Left lobe of liver (tissue), 2 donors: Measurements from ENCODE around the gene PRR19. TPM values are rescaled to one million over a fixed set of nuclear protein-coding genes. Genes with fewer than 3 reads are reported as not detected.
A peak's percentile ranks its signal among the peaks of the same experiment; 100 is the strongest.

Experiments
- ATAC-seq: fragments of 200-7000 bp; cut with Tn5 transposase; one replicate; pipeline ENCODE4 v1.9.1; 2020; ENCODE audit warnings: mild to moderate bottlenecking, moderate library complexity
- DNase-seq: peaks from one replicate; pipeline ENCODE4 v3.0.0-alpha.2; 2020; ENCODE audit warnings: low spot score
- total RNA-seq: library from RNA; stranded (reverse); gene quantifications from one replicate; pipeline ENCODE4 v1.2.1, GENCODE V29; 2021
- donor health status: DM: no; HTN: no; CAD: no; lungs with moderate emphysema.
- donor health status: DM: no; HTN: yes; CAD: no.

PRR19 gene
- total RNA-seq, 1 donor from 2014 or later: 0.65 TPM

GRCh38 chr19:42292963-42293362, 9.0 kb upstream of the PRR19 start:
- no peak for DNase-seq
- ATAC-seq: no peak

GRCh38 chr19:42293540-42293939, 8.4 kb upstream of the PRR19 start:
- DNase-seq: no peak
- no peak for ATAC-seq

- DNase-seq (no peak), ATAC-seq (no peak)
Observed at GRCh38 chr19:42293948-42294347, 8.0 kb upstream of the PRR19 start.

DNA sequence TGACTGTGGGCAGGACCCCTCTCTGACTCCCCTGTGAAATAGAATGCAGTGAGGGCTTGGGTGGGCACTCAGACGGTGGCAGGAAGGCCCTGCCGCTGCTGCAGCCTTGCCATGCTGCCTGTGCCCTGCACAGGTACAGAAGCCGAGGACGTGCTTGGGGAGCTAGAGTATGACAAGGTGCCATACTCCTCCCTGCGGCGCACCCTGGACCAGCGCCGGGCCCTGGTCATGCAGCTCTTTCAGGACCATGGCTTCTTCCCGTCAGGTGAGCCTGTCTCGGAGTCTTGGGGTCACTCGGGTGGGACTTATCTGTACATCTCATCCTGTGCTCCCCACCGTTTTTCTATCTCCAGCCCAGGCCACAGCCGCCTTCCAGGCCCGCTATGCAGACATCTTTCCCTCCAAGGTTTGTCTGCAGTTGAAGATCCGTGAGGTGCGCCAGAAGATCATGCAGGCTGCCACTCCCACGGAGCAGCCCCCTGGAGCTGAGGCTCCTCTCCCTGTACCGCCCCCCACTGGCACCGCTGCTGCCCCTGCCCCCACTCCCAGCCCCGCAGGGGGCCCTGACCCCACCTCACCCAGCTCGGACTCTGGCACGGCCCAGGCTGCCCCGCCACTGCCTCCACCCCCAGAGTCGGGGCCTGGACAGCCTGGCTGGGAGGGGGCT, 7.3 kb upstream of the PRR19 start:
- no peak for DNase-seq
- ATAC-seq: no peak

GRCh38 chr19:42295342-42295741, 6.6 kb upstream of the PRR19 start:
- ATAC-seq (no peak), DNase-seq (no peak)

- ATAC-seq: peak; percentile 87
- peak; percentile 79 for DNase-seq
Observed at GRCh38 chr19:42295831-42296525, 6.0 kb upstream of the PRR19 start.

- ATAC-seq (no peak), DNase-seq (no peak)
Observed at GRCh38 chr19:42297039-42297438, 4.9 kb upstream of the PRR19 start.

DNA sequence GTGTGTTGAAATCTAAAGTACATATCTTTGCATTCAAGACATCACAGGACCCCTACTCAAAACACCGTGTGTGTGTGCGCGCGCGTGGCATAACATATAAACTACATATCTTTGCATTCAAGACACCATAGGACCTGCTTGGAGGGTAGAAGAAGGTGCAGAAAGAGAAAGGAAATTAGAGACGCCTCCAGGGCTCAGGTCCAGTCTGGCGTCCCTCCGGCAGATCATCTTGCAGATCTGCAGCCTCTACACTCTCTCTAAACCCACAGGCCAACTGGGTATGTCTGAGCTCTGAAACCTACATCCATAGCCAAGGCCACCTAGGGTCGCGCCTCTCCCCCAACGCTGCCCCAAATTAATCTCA, 1.2 kb downstream of the PRR19 start:
- ATAC-seq (no peak), DNase-seq (no peak)

DNA sequence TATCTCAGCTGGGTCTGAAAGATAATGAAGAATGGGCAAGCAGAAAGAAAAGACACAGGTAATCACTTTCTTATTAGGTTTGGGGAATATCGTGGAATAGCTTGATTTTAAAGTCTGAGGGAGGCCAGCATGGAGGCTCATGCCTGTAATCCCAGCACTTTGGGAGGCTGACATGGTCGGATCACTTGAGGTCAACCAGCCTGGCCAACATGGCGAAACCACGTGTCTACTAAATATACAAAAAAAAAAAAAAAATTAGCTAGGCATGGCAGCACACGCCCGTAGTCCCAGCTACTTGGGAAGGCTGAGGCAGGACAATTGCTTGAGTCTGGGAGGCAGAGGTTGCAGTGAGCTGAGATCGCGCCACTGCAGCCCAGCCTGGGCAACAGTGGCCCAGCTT, 1.9 kb downstream of the PRR19 start:
- DNase-seq (no peak), ATAC-seq (no peak)

DNA sequence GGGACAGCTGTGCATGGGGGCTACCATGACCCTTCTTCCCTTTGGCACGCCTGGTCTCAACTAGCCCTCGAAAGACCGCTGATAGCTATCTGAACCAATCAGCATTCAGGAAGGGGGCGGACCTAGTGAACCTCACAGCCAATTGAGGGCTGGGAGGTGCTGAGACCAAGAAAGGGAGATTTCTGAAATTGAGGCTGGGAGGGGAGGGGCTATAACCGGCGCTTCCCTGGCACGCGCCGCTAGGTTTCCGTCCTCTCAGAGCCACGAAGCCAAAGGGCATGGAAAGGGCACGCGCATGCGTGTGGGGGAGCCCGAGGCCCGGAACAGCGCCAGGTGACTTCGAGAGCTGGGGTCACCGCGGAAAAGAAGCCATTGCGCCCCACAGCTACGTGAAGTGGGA, 4.7 kb downstream of the PRR19 start:
- ATAC-seq (no peak), DNase-seq (no peak)

GRCh38 chr19:42309686-42310085, 7.8 kb downstream of the PRR19 start:
- no peak for DNase-seq

DNA sequence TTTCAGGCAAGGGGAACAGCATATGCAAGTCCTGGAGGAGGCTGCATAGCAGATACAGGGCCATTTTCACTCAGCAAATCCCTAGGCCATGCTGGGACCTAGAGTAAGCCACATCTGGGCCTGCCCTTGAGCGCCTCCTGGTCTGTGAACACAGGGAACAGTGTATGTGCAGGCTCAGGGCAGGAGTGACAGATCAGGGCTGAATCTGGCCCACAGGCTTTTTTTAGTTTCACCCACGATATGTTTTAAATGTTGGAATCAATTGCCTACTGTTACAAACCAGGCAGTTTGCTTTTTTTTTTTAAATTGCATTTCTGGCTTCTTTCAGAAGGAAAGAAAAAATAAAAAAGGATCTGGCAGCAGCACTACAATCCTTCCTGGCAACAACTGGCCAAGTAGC, 9.7 kb downstream of the PRR19 start:
- no peak for ATAC-seq
- DNase-seq: no peak

More at GRCh38 chr19:42309686-42310085, 7.8 kb downstream of the PRR19 start:
- no peak for ATAC-seq

DNA sequence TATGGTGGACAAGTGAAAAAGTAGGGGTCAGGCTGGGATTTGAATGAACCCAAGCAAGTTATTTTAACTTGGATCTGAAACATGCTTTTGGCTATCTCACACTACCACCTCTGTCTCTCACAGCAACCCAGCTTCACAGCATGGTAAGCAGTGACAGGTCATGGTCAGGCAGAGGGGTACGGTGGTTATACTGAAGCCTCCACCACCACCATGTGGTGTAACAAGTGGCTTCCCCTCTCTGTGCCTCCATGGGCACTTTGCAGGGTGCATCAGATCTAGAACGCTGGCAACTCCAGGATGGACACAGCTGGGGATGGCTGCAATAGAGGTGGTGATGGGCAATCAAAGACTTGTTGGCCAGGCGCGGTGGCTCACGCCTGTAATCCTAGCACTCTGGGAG, 10.4 kb downstream of the PRR19 start:
- no peak for DNase-seq
- no peak for ATAC-seq

DNA sequence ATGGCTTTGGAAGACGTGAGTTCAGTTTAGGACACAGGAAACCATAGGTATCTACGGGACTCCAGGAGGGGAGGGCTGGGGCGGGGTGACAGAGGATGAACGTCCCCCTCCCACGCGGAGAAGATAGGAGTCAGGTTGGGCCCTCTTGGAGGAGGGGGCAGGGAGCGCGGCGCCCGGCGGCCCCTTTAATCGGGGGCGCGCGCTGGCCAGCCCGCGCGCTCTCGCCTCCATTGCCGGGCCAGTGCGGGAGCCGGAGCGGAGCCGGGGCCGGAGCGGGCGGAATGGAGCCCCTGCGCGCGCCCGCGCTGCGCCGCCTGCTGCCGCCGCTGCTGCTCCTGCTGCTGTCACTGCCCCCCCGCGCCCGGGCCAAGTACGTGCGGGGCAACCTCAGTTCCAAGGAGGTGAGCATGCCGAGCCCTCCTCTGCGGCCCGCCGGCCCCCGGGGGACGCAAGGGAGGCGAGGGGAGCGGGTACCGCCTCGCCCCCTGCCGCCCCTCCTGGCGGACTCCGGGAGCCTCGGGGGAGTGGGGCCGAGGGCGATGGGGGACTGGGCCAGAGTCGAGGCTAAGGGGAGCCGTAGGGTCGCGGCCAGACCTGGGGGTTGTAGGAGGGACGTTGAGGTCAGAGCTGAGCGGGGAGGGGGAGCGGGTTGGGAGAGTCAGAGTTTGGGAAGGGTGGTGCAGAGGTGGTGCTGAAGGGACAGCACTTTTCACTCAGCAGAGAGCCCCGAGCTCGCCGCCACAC, 11.3 kb downstream of the PRR19 start, which contains the start of gene TMEM145:
Gene TMEM145 (plus strand): TSS at position 214 of the 744 bp plus-strand sequence. CDS start 68 bp downstream, at position 282.
- ATAC-seq (peak; percentile 80), DNase-seq (no peak)

DNA sequence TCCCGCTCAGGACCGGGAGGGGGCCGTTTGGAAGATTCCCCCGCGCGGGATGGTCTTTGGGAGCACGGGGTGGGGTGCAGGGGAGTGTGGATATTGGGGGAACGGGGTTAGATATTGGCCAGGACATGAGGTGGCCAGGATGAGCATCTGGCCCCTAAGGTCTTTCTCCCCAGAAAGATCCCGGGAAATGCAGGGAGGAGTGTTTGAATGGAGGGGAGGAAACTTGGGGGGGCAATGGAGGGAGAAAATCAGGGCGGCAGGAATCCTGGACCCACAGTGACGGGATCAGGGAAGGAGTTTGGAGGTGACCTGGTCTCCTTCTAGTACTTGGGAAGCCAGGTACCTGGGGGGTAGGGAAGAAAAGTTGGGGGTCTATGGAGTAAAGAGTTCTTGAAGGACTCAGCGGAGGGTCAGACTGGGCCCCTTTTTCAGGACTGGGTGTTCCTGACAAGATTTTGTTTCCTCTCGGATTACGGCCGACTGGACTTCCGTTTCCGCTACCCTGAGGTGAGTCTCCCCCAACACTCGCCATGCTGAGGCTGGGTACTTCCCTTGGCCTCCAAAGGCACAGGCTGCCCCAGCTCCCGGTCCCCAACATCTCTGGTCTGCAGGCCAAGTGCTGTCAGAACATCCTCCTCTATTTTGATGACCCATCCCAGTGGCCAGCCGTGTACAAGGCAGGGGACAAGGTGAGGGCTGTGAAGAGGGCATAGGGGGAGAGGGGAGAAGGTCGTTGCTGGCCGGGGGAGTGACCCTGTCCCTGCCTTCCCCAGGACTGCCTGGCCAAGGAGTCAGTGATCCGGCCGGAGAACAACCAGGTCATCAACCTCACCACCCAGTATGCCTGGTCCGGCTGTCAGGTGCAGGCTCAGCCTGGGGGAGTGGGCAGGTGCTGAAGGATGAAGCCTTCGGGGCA, 12.2 kb downstream of the PRR19 start:
- no peak for DNase-seq
- no peak for ATAC-seq

GRCh38 chr19:42315024-42315423, 13.1 kb downstream of the PRR19 start:
- ATAC-seq (no peak), DNase-seq (no peak)

DNA sequence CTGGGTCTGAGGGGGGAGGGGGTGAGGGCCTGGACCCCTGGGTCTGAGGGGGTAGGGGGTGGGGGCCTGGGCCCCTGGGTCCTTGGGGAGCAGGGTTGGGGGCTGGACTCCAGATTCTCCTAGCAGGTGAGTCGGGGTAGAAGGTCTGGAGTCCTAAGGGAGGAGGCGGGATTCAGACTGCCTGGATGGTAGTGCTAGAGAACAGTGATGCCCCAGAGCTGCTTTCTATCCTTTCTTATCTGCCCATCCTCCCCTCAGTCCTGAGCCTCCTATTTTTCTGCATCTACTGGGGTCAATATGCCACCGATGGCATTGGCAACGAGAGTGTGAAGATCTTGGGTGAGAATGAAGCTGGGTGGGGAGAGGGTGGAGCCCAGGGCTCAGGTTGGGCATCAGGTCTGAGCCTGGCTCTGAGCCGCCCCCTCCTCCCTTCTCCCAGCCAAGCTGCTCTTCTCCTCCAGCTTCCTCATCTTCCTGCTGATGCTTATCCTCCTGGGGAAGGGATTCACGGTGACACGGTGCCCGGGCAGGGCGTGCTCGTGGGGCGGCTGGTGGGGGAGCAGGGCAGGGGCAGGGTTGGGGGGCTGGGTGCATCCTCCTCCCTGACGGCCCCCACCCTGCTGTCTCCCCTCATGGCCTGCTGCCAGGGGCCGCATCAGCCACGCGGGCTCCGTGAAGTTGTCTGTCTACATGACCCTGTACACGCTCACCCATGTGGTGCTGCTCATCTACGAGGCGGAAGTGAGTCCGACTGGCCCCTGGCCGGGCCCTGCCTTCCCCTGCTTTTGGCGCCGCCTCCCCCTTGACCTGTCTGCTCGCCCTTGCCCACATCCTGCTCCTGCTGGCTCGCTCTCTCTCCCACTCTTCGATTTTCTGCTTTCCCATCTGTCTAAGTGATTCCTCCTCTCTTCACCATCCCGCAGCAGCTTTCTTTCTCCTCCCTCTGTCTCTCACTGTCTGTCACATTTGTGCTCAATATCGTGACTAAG, 14.6 kb downstream of the PRR19 start:
- peak; percentile 47 for ATAC-seq
- DNase-seq: no peak

- no peak for DNase-seq
Observed at GRCh38 chr19:42317535-42317934, 15.6 kb downstream of the PRR19 start.

DNA sequence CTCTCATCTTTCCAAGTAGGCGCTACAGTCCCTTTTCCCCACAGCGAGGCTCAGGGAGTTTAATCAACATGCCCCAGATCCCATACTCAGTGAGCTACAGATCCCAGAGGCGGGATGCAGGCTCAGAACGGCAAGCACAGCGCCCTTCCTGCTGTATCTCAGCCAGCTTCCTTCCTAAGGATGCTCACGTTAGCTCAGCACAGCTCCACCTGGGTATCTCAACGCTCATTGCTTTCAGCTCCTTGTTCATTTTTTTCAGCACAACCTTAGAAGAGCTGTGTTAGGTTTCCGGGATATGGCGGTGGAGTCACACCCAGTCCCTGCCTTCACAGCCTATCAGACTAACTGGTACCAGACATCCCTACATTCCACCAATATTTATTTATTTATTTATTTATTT, 20.4 kb downstream of the PRR19 start:
- ATAC-seq: no peak

More at GRCh38 chr19:42317535-42317934, 15.6 kb downstream of the PRR19 start:
- no peak for ATAC-seq

GRCh38 chr19:42323473-42323851, 21.5 kb downstream of the PRR19 start:
- DNase-seq (no peak), ATAC-seq (no peak)

More for the DNA sequence above, 20.4 kb downstream of the PRR19 start:
- no peak for DNase-seq
